HEK293 (cell line): Measurements from ENCODE around the gene TANGO6.

Experiments
- CTCF ChIA-PET: fragments of 350-600 bp; formaldehyde crosslinking; extraction: SDS; loops from one replicate; lab custom pipeline; 2021; ENCODE audit warnings: antibody characterized with exemption; lab: Yijun Ruan, JAX
- POLR2A ChIA-PET: fragments of 300-600 bp; formaldehyde crosslinking; extraction: SDS; loops from one replicate; lab custom pipeline; 2020; ENCODE audit warnings: antibody characterized with exemption, inconsistent platforms; lab: Yijun Ruan, JAX
- H3K27ac ChIP-seq: fragments of 200-500 bp; sonication (Bioruptor generic); 2 replicates; pipeline ENCODE4 v1.5.1; 2014; ENCODE audit warnings: low read depth, low read length, control low read depth, inconsistent platforms; ENCODE audit errors: extremely low read depth
- H3K36me3 ChIP-seq, 2 experiments: fragments of 200-500 bp in 1 of 2; sonication (Bioruptor generic) in 1 of 2; 1 replicate in 1 of 2; 2 replicates in 1 of 2; pipeline ENCODE4 v1.5.1; 2014 to 2017; ENCODE audit warnings: inconsistent platforms in 2 of 2, low read length in 2 of 2; ENCODE audit not compliant: control insufficient read depth in 2 of 2, insufficient read depth in 1 of 2
- H3K4me1 ChIP-seq: fragments of 200-500 bp; sonication (Bioruptor generic); 2 replicates; pipeline ENCODE4 v1.5.1; 2014; ENCODE audit warnings: mild to moderate bottlenecking, low read length, inconsistent platforms; ENCODE audit not compliant: control insufficient read depth, insufficient read depth
- H3K4me3 ChIP-seq: 2 replicates; pipeline ENCODE4 v1.5.1; 2011; ENCODE audit warnings: low read depth, mild to moderate bottlenecking, control low read depth, low read length, moderate library complexity
- H3K9me3 ChIP-seq: fragments of 200-500 bp; sonication (Bioruptor generic); 2 replicates; pipeline ENCODE4 v1.5.1; 2014; ENCODE audit warnings: low read depth, low read length, inconsistent platforms; ENCODE audit not compliant: control insufficient read depth, insufficient read depth
- GLI4 ChIP-seq: fragments of 450-650 bp; formaldehyde crosslinking; IDR thresholded peaks from 2 replicates; pipeline ENCODE4 v1.5.1; 2016; ENCODE audit warnings: missing biosample characterization, missing genetic modification characterization
- HOXC10 ChIP-seq: sonication (generic); formaldehyde crosslinking; IDR thresholded peaks from 2 replicates; pipeline ENCODE4 v1.8.1; 2023; ENCODE audit warnings: mild to moderate bottlenecking, missing genetic modification reagents
- KLF1 ChIP-seq: fragments of 450-650 bp; formaldehyde crosslinking; IDR thresholded peaks from 2 replicates; pipeline ENCODE4 v1.5.1; 2016; ENCODE audit warnings: missing biosample characterization, missing genetic modification characterization
- KLF10 ChIP-seq: fragments of 450-650 bp; IDR thresholded peaks from 2 replicates; pipeline ENCODE4 v1.5.1; 2018; ENCODE audit warnings: missing biosample characterization, mild to moderate bottlenecking, missing genetic modification characterization
- PATZ1 ChIP-seq: fragments of 450-650 bp; formaldehyde crosslinking; IDR thresholded peaks from 2 replicates; pipeline ENCODE4 v1.5.1; 2016; ENCODE audit warnings: missing biosample characterization, missing genetic modification characterization
- REST ChIP-seq: fragments of 450-650 bp; formaldehyde crosslinking; IDR thresholded peaks from 2 replicates; pipeline ENCODE4 v1.5.1; 2016; ENCODE audit warnings: missing biosample characterization, missing genetic modification characterization
- ZBTB1 ChIP-seq: fragments of 450-650 bp; formaldehyde crosslinking; IDR thresholded peaks from 2 replicates; pipeline ENCODE4 v1.5.1; 2016; ENCODE audit warnings: missing biosample characterization, missing genetic modification characterization
- ZBTB20 ChIP-seq: fragments of 450-650 bp; formaldehyde crosslinking; IDR thresholded peaks from 2 replicates; pipeline ENCODE4 v1.5.1; 2016; ENCODE audit warnings: missing biosample characterization, missing genetic modification characterization
- ZBTB6 ChIP-seq: fragments of 450-650 bp; formaldehyde crosslinking; IDR thresholded peaks from 2 replicates; pipeline ENCODE4 v1.5.1; 2017; ENCODE audit warnings: missing biosample characterization, missing genetic modification characterization
- ZNF132 ChIP-seq: fragments of 450-650 bp; formaldehyde crosslinking; IDR thresholded peaks from 2 replicates; pipeline ENCODE4 v1.5.1; 2017; ENCODE audit warnings: missing biosample characterization, missing genetic modification characterization, borderline replicate concordance
- ZNF18 ChIP-seq: fragments of 450-650 bp; formaldehyde crosslinking; IDR thresholded peaks from 2 replicates; pipeline ENCODE4 v1.5.1; 2016; ENCODE audit warnings: missing biosample characterization, missing genetic modification characterization
- ZNF239 ChIP-seq: fragments of 450-650 bp; formaldehyde crosslinking; IDR thresholded peaks from 2 replicates; pipeline ENCODE4 v1.5.1; 2016; ENCODE audit warnings: missing biosample characterization, missing genetic modification characterization
- ZNF26 ChIP-seq: fragments of 450-650 bp; formaldehyde crosslinking; IDR thresholded peaks from 2 replicates; pipeline ENCODE4 v1.5.1; 2016; ENCODE audit warnings: missing biosample characterization, missing genetic modification characterization
- ZNF280C ChIP-seq: fragments of 450-650 bp; formaldehyde crosslinking; IDR thresholded peaks from 2 replicates; pipeline ENCODE4 v1.5.1; 2016; ENCODE audit warnings: missing biosample characterization, missing genetic modification characterization
- ZNF416 ChIP-seq: fragments of 450-650 bp; formaldehyde crosslinking; IDR thresholded peaks from 2 replicates; pipeline ENCODE4 v1.5.1; 2016; ENCODE audit warnings: missing biosample characterization, missing genetic modification characterization
- ZNF529 ChIP-seq: fragments of 450-650 bp; formaldehyde crosslinking; IDR thresholded peaks from 2 replicates; pipeline ENCODE4 v1.5.1; 2017; ENCODE audit warnings: missing genetic modification characterization, missing biosample characterization; ENCODE audit not compliant: insufficient replicate concordance
- ZNF626 ChIP-seq: fragments of 450-650 bp; sonication (Bioruptor Pico); formaldehyde crosslinking; IDR thresholded peaks from 2 replicates; pipeline ENCODE4 v1.5.1; 2018; ENCODE audit warnings: missing biosample characterization, missing genetic modification characterization, inconsistent platforms

The TANGO6 gene

GRCh38 chr16:69115361-69115760 lies 272.0 kb downstream of the TANGO6 start:
- H3K9me3 ChIP-seq: no peaks in the 10 kb centered on the region
- POLR2A ChIA-PET: no interaction called here
- CTCF ChIA-PET: interaction anchor here (1.0 to 5.6 kb wide), 2 partner anchors 9 to 26 kb away, joined by 3 to 57 read pairs; no protein-coding TSS in a partner anchor
- H3K4me3 ChIP-seq: no peak overlapping the region
- no peaks in the 10 kb centered on the region for H3K4me1 ChIP-seq
- H3K27ac ChIP-seq: no peak overlapping the region
- no peak for TF ChIP-seq ZNF26 (tag by site-specific recombination)
- no peak for TF ChIP-seq ZNF626 (tag by site-specific recombination)
- no peak for TF ChIP-seq ZNF529 (tag by site-specific recombination)
- TF ChIP-seq ZBTB1 (tag by site-specific recombination): no peak
- TF ChIP-seq ZBTB6 (tag by site-specific recombination): no peak
- no peak for TF ChIP-seq ZNF416 (tag by site-specific recombination)
- TF ChIP-seq PATZ1 (tag by site-specific recombination): no peak
- TF ChIP-seq GLI4 (tag by site-specific recombination): no peak
- TF ChIP-seq ZBTB20: no peak
- no peak for TF ChIP-seq REST (tag by site-specific recombination)
- TF ChIP-seq, all 188 proteins: peak for 0
- peaks cover 0 to 70% of the 10 kb centered on the region in 2 experiments; a peak in 1 of 3 replicates for H3K36me3 ChIP-seq

GRCh38 chr16:69115837-69116236 lies 272.5 kb downstream of the TANGO6 start:
- no peaks in the 10 kb centered on the region for H3K4me1 ChIP-seq
- CTCF ChIA-PET: interaction anchor here (1.4 to 5.6 kb wide), 2 partner anchors 8 to 213 kb away, joined by 4 to 57 read pairs; no protein-coding TSS in a partner anchor
- H3K9me3 ChIP-seq: no peaks in the 10 kb centered on the region
- H3K4me3 ChIP-seq: no peak overlapping the region
- POLR2A ChIA-PET: no interaction called here
- H3K27ac ChIP-seq: no peak overlapping the region
- peaks cover 0 to 72% of the 10 kb centered on the region in 2 experiments; a peak in 1 of 3 replicates for H3K36me3 ChIP-seq
- no peak for TF ChIP-seq ZNF18 (tag by site-specific recombination)
- TF ChIP-seq KLF1 (tag by site-specific recombination): no peak
- TF ChIP-seq KLF10 (tag by site-specific recombination): no peak
- TF ChIP-seq REST (tag by site-specific recombination): no peak
- TF ChIP-seq HOXC10: no peak
- TF ChIP-seq ZNF239 (tag by site-specific recombination): no peak
- no peak for TF ChIP-seq ZNF132
- no peak for TF ChIP-seq ZNF280C (tag by site-specific recombination)
